ENCODE results near the gene CUX1.
"Not testable (repeated sequence)": the region's sequence is repeated elsewhere in the genome, so short reads cannot be mapped to it uniquely, and the experiment has no call there.

The CUX1 gene

GRCh38 chr7:101919363-101920115, 102.1 kb downstream of the CUX1 start:
- no peak for DNase-seq

DNA sequence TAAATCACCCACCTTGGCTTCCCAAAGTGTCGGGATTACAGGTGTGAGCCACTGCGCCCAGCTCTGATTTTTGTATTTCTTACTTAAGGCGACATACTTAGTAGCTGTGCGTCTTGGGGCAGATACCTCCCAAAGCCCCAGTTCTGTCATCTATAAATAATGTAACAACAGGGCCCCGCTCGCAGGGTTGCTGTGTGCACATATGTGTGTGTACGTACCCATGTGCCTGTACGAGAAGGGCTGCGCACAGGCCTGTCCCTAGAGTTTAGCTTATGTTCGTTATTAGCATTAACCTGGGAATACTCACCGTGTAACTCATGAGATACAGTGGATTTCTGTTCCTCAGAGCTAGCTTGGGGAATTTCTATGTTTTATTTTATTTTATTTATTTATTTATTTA, 103.6 kb downstream of the CUX1 start:
- DNase-seq = no peak

- DNase-seq = not testable (repeated sequence)
Observed at GRCh38 chr7:101921546-101922489, 104.4 kb downstream of the CUX1 start.

- DNase-seq = no peak
Observed at GRCh38 chr7:101922631-101923601, 105.5 kb downstream of the CUX1 start.

DNA sequence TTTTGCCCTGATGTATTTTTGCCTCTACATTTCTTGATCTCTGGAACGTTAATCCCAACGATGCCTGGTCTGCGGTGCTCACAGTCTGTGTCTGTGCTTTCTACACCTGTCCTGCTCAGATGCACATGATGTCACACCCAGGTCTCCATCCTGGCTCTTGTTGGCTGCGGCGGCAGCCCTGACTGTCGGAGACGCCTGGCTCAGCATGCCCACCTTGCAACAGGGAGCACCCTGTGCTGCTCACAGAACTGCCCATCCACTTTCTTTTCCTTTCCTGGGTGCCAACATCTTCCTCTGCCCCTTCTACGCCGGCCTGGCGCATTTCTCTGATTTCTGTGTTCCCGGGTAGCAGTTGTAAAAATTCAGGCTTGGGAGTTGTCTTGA, 106.2 kb downstream of the CUX1 start:
- DNase-seq = no peak

DNA sequence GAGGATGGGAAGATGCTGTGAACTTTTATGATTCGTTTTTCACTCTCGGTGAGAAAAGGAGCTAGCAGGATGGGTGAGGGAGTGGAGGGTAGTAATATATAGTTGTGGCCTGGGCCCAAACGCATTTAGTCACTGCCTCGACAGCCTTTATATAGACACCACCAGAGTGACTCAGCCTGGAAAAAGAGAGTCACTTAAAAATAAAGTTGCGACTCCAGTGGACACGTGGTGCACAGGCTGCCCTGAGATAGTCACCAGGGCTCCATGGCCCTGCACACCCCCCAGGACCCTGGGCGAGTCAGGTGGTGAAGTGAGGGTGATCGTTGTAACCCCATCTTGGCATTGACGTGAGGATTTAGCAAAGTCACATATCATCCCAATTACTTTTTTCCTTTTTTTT, 106.7 kb downstream of the CUX1 start:
- no peak for DNase-seq

DNA sequence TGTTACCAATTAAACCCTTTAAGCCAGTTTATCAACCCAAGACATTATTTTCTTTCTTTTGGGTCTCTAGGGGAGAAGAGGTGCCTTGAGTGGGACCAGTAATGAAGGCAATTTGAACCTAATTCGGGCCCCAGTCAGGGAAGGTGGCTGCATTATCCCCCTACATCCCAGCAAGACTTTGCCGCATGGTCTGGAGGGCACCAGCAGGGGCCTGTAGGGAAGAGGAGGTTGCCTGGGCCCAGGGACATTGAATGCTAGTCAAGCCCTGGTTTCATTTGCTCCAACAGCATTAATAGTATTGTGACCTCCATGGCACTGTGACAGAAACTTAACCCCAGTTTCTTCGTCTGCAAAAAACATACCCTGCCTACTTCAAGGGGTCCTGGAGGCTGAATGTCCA, 108.8 kb downstream of the CUX1 start:
- DNase-seq = no peak

DNA sequence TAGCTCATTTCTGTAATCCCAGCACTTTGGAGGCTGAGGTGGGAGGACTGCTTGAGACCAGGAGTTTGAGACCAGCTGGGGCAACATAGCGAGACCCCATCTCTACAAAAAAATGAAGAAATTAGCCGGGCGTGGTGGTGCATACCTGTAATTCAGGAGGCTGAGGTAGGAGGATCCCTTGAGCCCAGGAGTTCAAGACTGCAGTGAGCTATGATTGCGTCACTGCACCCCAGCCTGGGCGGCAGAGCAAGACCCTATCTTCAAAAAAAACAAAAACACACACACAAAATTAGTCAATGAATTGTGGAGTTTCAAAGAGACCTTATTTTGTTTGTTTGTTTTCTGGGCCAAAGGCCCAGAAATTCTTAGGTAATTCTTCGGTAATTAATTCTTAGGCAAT, 110.0 kb downstream of the CUX1 start:
- no peak for DNase-seq

DNA sequence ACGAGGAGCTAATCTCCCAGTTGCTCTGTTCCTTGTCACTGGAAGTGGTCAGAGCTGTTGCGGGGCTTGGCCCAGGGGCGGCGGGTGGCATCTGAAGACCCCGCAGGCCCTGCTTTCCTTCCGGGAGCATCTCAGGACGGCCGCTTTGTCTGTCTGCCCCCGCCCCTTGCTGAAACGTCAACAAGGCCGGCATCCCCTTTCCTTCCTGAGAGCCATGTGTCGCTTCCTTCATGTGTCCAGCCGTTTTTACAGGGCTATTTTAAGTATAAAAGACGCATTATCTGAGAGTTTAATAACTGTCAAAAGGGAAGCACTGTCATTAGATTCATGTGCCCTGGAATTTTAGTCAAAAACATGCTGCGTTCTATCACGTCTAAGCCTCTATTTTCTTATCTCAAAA, 110.4 kb downstream of the CUX1 start:
- DNase-seq = no peak

GRCh38 chr7:101929256-101929655, 111.8 kb downstream of the CUX1 start:
- no peak for DNase-seq

- DNase-seq = not testable (repeated sequence)
Observed at GRCh38 chr7:101929911-101930310, 112.5 kb downstream of the CUX1 start.

GRCh38 chr7:101932083-101932482, 114.7 kb downstream of the CUX1 start:
- no peak for DNase-seq

DNA sequence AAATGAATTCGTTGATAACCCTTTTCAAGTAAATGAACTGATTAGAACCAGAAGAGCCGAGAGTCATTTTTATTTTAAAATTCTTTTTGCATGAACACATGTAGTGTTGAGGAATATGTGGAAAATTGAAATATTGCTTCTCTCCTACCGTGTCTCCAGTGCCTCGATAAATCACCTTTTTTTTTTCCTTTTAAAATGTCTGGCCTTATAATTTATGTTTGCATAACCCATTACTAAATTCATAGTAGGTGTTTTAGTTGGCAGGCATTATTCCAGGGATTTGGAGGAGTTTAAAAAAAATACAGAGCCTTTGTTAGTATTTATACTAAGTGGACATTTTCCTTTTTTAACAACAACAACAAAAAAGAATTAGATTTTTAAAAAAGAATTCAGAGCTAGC, 115.6 kb downstream of the CUX1 start:
- no peak for DNase-seq

DNA sequence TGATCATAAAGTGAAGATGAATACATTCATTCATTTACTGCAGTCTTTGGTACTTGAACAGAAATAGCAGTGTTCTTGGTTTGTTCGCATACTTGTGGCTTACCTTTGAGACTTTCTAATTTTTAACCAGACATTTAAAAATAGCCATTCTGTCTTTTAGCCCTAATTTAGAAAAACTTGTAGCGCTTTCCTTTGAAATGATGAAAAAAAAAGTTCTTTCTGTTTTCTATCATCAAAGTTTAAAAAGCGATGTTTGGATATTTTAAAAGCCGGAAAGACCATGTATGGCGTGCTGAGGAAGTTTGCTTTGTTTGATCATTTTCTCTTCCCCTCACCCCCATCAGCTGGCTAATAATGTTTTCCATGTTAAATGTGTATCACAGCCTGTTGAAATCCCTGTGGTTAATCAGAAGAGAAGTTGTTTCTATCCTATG, 116.3 kb downstream of the CUX1 start:
- DNase-seq = no peak

DNA sequence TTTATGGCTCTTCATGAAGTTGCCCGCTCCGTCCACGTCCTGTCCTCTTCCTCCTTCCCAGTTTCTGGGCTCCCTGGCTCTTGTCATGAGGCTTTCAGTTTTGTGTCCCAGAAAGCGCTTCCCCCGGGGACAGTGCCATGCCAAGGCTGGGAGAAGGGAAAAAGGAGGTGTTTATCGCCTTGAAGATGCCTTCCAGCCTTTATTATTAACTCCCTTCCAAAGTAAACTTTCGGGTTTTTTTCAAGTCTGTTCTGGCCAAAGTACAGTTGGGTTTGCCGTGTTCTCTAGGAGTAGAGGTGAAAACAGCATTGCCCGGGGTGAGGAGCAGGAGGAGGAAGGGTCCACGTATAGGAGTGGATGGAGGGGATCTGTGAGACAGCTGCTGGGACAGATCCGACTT, 117.2 kb downstream of the CUX1 start:
- no peak for DNase-seq

DNA sequence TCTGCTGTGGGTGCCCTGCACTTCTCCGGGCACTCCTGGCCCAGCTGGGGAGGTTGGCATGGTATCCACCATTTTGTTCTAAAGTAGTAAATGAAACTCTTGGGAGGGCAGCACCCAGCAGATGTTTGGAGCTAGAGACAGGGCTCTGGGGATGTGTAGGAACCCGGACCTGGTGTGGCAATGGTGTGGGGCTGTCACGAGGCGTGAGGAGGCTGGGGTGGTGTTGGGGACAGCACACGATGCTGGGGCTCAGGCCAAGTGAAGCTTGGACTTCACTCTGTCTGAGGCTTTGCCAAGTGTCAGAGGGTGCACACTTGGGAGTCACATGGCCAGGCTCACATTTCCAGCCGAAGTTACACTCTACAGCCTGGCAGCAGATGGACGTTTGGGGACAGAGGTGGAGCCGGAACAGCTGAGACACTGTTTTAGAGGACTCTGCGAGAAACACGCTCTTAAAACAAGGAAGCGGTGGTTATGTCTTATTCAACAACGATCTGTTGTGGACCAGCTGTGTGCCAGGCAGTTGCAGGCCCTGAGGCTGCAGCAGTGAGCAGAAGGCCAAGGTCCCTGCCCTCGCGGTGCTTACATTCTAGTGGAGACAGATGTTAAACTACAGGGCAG, 118.2 kb downstream of the CUX1 start:
- no peak for DNase-seq

DNA sequence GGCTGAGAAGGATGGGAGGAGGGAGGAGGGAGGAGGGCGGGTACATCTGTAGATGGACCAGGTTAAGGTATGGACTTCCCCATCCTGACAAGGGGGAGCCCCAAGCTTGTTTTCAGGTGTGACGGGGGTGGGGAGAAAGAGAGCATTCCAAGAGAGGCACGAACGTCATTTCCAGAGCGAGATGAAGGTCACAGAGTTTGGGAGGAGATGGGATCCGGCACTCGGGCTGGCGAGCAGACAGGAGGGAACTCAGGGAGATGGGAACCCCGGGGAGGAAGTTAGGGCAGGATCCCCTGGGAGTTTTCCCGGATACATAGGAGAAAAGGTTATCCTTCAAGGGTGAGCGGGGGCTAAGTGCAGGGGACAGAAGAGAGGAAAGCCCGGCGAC, 118.8 kb downstream of the CUX1 start:
- DNase-seq = no peak

DNA sequence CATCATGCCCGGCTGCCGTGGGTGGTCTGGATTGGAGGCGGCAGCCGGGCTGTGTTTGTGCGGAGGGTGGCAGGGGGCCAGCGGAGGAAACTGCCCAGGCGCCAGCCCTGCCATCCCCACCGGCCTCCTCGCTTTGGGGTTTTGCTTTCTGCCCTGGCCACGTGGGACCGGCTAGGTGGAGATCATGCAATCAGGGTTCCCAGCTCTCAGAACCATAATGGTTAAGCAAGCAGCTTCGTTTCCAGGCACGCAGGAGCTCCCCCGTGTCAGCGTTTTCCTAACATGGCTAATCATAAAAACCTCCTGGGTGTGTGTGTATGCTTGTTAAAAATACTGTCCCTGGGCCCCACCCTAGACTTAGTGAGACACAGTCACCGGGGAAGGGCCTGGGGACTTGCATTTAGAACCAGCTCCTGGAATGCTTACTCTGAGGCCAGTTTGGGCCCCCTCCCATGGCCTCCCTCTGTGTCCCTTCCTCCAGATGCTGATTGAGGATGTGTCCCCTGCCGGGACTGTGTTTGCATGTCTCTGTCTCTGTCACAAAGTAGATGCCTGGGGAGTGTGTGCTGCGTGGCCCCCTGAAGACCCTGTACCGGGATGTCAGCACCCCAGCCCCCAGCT, 119.3 kb downstream of the CUX1 start:
- no peak for DNase-seq

- DNase-seq = no peak
Observed at GRCh38 chr7:101937717-101938514, 120.5 kb downstream of the CUX1 start.

DNA sequence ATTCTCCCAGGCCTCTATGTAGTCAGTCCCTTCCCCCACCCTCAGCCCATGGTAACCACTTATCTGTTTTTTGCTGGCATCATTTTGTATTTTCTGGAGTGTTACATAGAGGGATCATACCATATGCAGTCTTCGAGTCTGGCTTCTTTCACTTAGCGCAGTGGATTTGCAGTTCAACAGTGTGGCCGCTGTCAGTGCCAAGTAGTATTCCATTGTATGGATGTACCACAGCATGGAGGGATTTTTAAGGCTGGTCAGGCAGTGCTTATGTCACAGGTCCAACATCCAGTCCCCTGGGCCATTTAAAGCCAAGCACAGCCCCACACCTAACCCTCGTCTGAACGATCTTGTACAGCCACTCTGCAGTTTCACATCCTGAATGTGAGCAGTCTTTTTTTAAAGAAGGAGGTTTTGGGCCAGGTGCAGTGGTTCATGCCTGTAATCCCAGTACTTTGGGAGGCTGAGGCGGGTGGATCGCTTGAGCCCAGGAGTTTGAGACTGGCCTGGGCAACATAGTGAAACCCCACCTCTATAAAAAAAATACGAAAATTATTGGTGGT, 121.8 kb downstream of the CUX1 start:
- DNase-seq = no peak

DNA sequence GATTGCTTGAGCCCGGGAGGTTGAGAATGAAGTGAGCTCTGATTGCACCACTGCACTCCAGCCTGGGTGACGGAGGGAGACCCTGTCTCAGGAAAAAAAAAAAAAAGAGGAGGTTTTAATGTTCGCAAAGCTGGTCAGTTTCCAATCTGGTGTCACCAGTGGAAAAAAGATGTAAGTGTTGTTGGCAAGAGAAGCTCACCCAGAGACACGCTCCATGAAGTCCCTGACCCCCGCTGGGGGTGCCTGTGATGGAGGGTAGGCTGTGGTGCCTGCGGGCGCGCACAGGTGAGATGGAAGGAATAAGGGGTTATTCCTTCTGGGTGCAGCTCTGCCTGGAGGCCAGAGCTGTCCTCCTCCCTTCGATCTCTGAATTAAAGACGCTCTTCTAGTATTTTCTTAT, 122.7 kb downstream of the CUX1 start:
- no peak for DNase-seq
